ENCODE data around the gene PDLIM7. TPM values are rescaled to one million over a fixed set of nuclear protein-coding genes. Genes with fewer than 3 reads are reported as not detected.

PDLIM7 gene
- total and polyA plus RNA-seq, 2 of the 8 experiments (the other 6 are each of a cell fraction or from before 2014, with no cell fraction given): 67.3 to 94.2 TPM

GRCh38 chr5:177507596-177508220 lies 10.3 kb upstream of the PDLIM7 start:
- Histone ChIP-seq H3K14ac (ENCODE audit: insufficient read length) (no peak overlapping the region), H4K8ac (ENCODE audit: extremely low read depth, insufficient read depth, low read length) (no peak overlapping the region), H2BK5ac (ENCODE audit: low read depth, low read length) (no peak overlapping the region), H3K79me1 (ENCODE audit: low read depth, low read length) (no peaks in the 10 kb centered on the region), H3K4me1 (replicated peaks in 1 of 4; ENCODE audit: control insufficient read depth in 3 of 4, insufficient read depth in 4 of 4, low read length in 3 of 4) (peaks cover 0 to 12% (median 9%) of the 10 kb centered on the region in 4 experiments; a peak in 5 of 7 replicates), H3K9me3 (ENCODE audit: insufficient read depth in 2 of 2, low read depth in 1 of 2, low read length in 1 of 2) (no peaks in the 10 kb centered on the region), H3K36me3 (ENCODE audit: control insufficient read depth in 2 of 4, insufficient read depth in 4 of 4, low read length in 3 of 4) (peaks cover 6 to 29% (median 20%) of the 10 kb centered on the region in 4 experiments; a peak in 7 of 8 replicates), H4K91ac (replicated peaks; ENCODE audit: insufficient read length, low read length) (no peak overlapping the region), H3K23ac (ENCODE audit: insufficient read length) (no peak overlapping the region), H3K9ac (replicated peaks in 1 of 4; ENCODE audit: extremely low read depth in 1 of 4, low read depth in 3 of 4, low read length in 3 of 4) (no peak overlapping the region), H3K56ac (replicated peaks; ENCODE audit: insufficient read length, low read depth, low read length) (no peak overlapping the region), H3K27me3 (replicated peaks in 1 of 4; ENCODE audit: control insufficient read depth in 3 of 4, extremely low read depth in 1 of 4, insufficient read depth in 3 of 4, low read length in 3 of 4) (no peaks in the 10 kb centered on the region), H2AK5ac (ENCODE audit: low read depth, low read length) (no peak overlapping the region), H4K20me1 (replicated peaks in 1 of 2; ENCODE audit: control insufficient read depth in 1 of 2, insufficient read depth in 2 of 2, low read length in 2 of 2) (peaks cover 0 to 17% of the 10 kb centered on the region in 2 experiments), H3K27ac (ENCODE audit: low read depth, low read length) (no peak overlapping the region), H3K4me2 (ENCODE audit: insufficient read depth in 1 of 2, low read depth in 2 of 2, low read length in 2 of 2) (no peak overlapping the region), H3K79me2 (ENCODE audit: control insufficient read depth in 1 of 2, insufficient read depth in 2 of 2, low read length in 2 of 2) (no peaks in the 10 kb centered on the region), H2AFZ (ENCODE audit: low read length) (no peak overlapping the region), H3K23me2 (ENCODE audit: low read depth, low read length) (no peaks in the 10 kb centered on the region), H2BK120ac (replicated peaks; ENCODE audit: low read depth, low read length) (no peak overlapping the region), H3K4me3 (ENCODE audit: extremely low read depth in 1 of 4, insufficient read depth in 2 of 4, low read depth in 3 of 4, low read length in 4 of 4) (no peak overlapping the region), H4K5ac (ENCODE audit: insufficient read length, low read depth, low read length) (no peak overlapping the region), H2BK12ac (ENCODE audit: low read depth, low read length) (no peak overlapping the region), H2BK15ac (ENCODE audit: low read length) (no peak overlapping the region), H3K4ac (replicated peaks; ENCODE audit: insufficient read length, low read depth, low read length) (no peak overlapping the region), H3K18ac (ENCODE audit: extremely low read depth, low read length) (no peak overlapping the region), H2BK20ac (ENCODE audit: low read length) (no peak overlapping the region)
- FAIRE-seq: no peak
- ChIA-PET CTCF (ENCODE audit: partially characterized antibody) (interaction anchor here (0.6 to 20.8 kb wide), 18 partner anchors 8 to 608 kb away, joined by 3 to 306 read pairs (median 3); partner anchors contain the start of genes DBN1, PDLIM7 and SLC34A1), POLR2A (ENCODE audit: partially characterized antibody) (interaction anchor here (1.5 to 65.5 kb wide), 3 partner anchors 9 to 39 kb away, joined by 3 to 3349 read pairs (median 15); partner anchors contain the start of genes DBN1, DDX41, PDLIM7 and PRR7)
- DNase-seq (ENCODE audit: low read depth in 1 of 2, low spot score in 2 of 2): no peak
- WGBS, 2 experiments (ENCODE audit: extremely low coverage in 1 of 2, insufficient coverage in 1 of 2, insufficient read length in 1 of 2, insufficient replicate concordance in 2 of 2, low coverage in 1 of 2, low lambda C conversion rate in 2 of 2, missing lambda C conversion rate in 1 of 2): 88% methylated on average over 17 of the region's 17 CpGs; no CpG with 5 or more reads in 1 of the 2 experiments
- TF ChIP-seq CREB1 (IDR thresholded peaks at IDR 0.05) (no peak), SP4 (IDR thresholded peaks at IDR 0.05; ENCODE audit: low read length) (no peak), RXRA (IDR thresholded peaks at IDR 0.05; ENCODE audit: insufficient read depth, low read depth, low read length) (no peak), JUND (IDR thresholded peaks at IDR 0.05; ENCODE audit: low read length) (no peak), TBP (IDR thresholded peaks at IDR 0.05; ENCODE audit: low read depth, low read length) (no peak), TAF7 (optimal IDR thresholded peaks at IDR 0.05; ENCODE audit: borderline replicate concordance, low read depth, low read length) (no peak), BACH1 (IDR thresholded peaks at IDR 0.05; ENCODE audit: low read length) (no peak), ATF2 (IDR thresholded peaks at IDR 0.05; ENCODE audit: low read length) (no peak), RAD21 (IDR thresholded peaks at IDR 0.05 in 1 of 2, conservative IDR thresholded peaks at IDR 0.05 in 1 of 2; ENCODE audit: low read depth in 2 of 2, low read length in 2 of 2) (no peak), TEAD4 (IDR thresholded peaks at IDR 0.05; ENCODE audit: low read depth, low read length) (no peak), SIN3A (conservative IDR thresholded peaks at IDR 0.05 in 1 of 2, IDR thresholded peaks at IDR 0.05 in 1 of 2; ENCODE audit: low read depth in 1 of 2, low read length in 2 of 2) (no peak)

All from H1 (cell line).